ENCODE results near the gene BACE1-AS. TPM values are rescaled to one million over a fixed set of nuclear protein-coding genes. Genes with fewer than 3 reads are reported as not detected.
A peak's percentile ranks its signal among the peaks of the same experiment; 100 is the strongest.

The BACE1-AS gene
- total RNA-seq, 1 experiment from 2014 or later, result 8.8 TPM

GRCh38 chr11:117327567-117328374, 36.6 kb downstream of the BACE1-AS start, which contains the start of gene CEP164:
TSS of gene CEP164 (plus strand) at chr11:117327854. CDS start at chr11:117338587, 10,733 bp downstream.
- CTCF ChIA-PET, result interaction anchor here (0.7 kb wide), 2 partner anchors 288 to 320 kb away, joined by 5 to 6 read pairs; no protein-coding TSS in a partner anchor
- Mint-ChIP-seq H3K27me3 (ENCODE audit: unreplicated experiment) (no peaks in the 10 kb centered on the region), H3K9me3 (ENCODE audit: low read depth, unreplicated experiment) (peaks cover 2% of the 10 kb centered on the region), H3K36me3 (ENCODE audit: insufficient read depth, unreplicated experiment) (no peaks in the 10 kb centered on the region), H3K4me3 (ENCODE audit: low read depth, unreplicated experiment) (no peak within 1 kb of the TSS), H3K27ac (ENCODE audit: unreplicated experiment) (no peak within 1 kb of the TSS), H3K4me1 (ENCODE audit: low read depth, unreplicated experiment) (no peaks in the 10 kb centered on the region)
- no TSS peak for BruUV-seq (replicated peaks)
- TF ChIP-seq, protein P1, sequence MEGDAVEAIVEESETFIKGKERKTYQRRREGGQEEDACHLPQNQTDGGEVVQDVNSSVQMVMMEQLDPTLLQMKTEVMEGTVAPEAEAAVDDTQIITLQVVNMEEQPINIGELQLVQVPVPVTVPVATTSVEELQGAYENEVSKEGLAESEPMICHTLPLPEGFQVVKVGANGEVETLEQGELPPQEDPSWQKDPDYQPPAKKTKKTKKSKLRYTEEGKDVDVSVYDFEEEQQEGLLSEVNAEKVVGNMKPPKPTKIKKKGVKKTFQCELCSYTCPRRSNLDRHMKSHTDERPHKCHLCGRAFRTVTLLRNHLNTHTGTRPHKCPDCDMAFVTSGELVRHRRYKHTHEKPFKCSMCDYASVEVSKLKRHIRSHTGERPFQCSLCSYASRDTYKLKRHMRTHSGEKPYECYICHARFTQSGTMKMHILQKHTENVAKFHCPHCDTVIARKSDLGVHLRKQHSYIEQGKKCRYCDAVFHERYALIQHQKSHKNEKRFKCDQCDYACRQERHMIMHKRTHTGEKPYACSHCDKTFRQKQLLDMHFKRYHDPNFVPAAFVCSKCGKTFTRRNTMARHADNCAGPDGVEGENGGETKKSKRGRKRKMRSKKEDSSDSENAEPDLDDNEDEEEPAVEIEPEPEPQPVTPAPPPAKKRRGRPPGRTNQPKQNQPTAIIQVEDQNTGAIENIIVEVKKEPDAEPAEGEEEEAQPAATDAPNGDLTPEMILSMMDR (IDR thresholded peaks at IDR 0.05; ENCODE audit: unreplicated experiment), result no peak
- peak; percentile 89 for DNase-seq
- intact Hi-C loops (cut with micrococcal nuclease; ENCODE audit: unreplicated experiment), result no loop called here

DNA sequence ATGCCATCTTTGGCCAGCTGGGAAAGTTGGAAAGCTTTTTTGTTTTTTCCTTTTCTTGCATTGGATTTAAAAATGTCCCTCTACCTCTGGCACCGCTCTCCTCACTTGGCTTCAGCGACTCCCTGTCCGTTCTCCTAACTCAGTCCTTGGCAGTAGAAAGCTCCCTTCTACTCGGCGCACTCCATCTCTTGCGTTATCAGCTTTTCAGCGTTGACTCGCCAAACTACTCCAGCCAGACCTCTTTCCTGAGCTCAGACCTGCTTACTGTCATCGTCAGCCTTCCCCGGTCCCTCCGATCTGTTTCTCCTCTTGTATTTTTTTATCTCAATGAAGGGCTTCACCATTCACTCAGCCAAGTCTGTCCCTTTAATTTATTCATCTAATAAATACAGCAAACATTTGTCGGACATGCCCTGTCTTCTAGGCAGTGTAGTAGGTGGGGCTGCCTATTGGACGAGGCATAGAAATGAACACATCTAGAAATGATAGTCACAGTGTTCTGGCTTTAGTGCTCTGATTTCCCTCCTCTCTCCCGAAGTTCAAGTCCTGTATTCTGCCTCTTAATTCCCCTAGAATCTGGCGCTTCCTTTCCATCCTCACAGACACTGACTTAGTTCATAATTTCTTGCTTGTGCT, 37.3 kb downstream of the BACE1-AS start:
- no peak for DNase-seq
- Mint-ChIP-seq H3K27me3 (ENCODE audit: unreplicated experiment) (no peaks in the 10 kb centered on the region), H3K36me3 (ENCODE audit: insufficient read depth, unreplicated experiment) (no peaks in the 10 kb centered on the region), H3K27ac (ENCODE audit: unreplicated experiment) (no peak overlapping the region), H3K9me3 (ENCODE audit: low read depth, unreplicated experiment) (no peaks in the 10 kb centered on the region), H3K4me1 (ENCODE audit: low read depth, unreplicated experiment) (no peaks in the 10 kb centered on the region), H3K4me3 (ENCODE audit: low read depth, unreplicated experiment) (no peak overlapping the region)
- intact Hi-C loops (cut with micrococcal nuclease; ENCODE audit: unreplicated experiment), result no loop called here
- TF ChIP-seq, protein P1 (IDR thresholded peaks at IDR 0.05; ENCODE audit: unreplicated experiment), result no peak
- BruUV-seq (replicated peaks), result no TSS peak
- CTCF ChIA-PET, result no interaction called here

DNA sequence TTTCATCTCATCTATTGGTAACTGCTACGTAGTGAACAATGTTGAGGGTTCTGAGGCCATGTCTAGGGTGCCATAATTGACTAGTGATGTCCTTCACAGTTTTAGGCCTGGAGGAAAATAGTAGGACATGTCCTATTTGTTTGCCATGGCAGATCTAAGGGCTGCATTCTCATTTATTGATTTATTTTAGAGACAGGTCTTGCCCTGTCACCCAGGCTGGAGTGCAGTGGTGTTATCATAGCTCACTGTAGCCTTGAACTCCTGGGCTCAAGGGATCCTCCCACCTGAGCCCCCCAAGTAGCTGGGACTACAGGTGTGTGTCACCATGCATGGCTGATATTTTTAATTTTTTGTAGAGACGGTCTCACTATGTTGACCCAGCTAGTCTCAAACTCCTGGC, 41.7 kb downstream of the BACE1-AS start:
- BruUV-seq (replicated peaks), result no TSS peak
- Mint-ChIP-seq H3K36me3 (ENCODE audit: insufficient read depth, unreplicated experiment) (peaks cover 4% of the 10 kb centered on the region), H3K27me3 (ENCODE audit: unreplicated experiment) (no peaks in the 10 kb centered on the region), H3K4me1 (ENCODE audit: low read depth, unreplicated experiment) (no peaks in the 10 kb centered on the region), H3K27ac (ENCODE audit: unreplicated experiment) (no peak overlapping the region), H3K4me3 (ENCODE audit: low read depth, unreplicated experiment) (no peak overlapping the region), H3K9me3 (ENCODE audit: low read depth, unreplicated experiment) (no peaks in the 10 kb centered on the region)
- TF ChIP-seq, protein P1 (IDR thresholded peaks at IDR 0.05; ENCODE audit: unreplicated experiment), result no peak
- CTCF ChIA-PET, result no interaction called here
- DNase-seq, result no peak
- intact Hi-C loops (cut with micrococcal nuclease; ENCODE audit: unreplicated experiment), result no loop called here

GRCh38 chr11:117333917-117334316, 42.8 kb downstream of the BACE1-AS start:
- Mint-ChIP-seq H3K36me3 (ENCODE audit: insufficient read depth, unreplicated experiment) (peaks cover 7% of the 10 kb centered on the region), H3K4me3 (ENCODE audit: low read depth, unreplicated experiment) (no peak overlapping the region), H3K27ac (ENCODE audit: unreplicated experiment) (no peak overlapping the region), H3K4me1 (ENCODE audit: low read depth, unreplicated experiment) (no peaks in the 10 kb centered on the region), H3K9me3 (ENCODE audit: low read depth, unreplicated experiment) (no peaks in the 10 kb centered on the region), H3K27me3 (ENCODE audit: unreplicated experiment) (no peaks in the 10 kb centered on the region)
- no TSS peak for BruUV-seq (replicated peaks)
- TF ChIP-seq, protein P1 (IDR thresholded peaks at IDR 0.05; ENCODE audit: unreplicated experiment), result no peak
- intact Hi-C loops (cut with micrococcal nuclease; ENCODE audit: unreplicated experiment), result no loop called here
- DNase-seq, result no peak
- CTCF ChIA-PET, result no interaction called here
